H1 (cell line): Measurements from ENCODE around the gene TOR1A. TPM values are rescaled to one million over a fixed set of nuclear protein-coding genes. Genes with fewer than 3 reads are reported as not detected.

Source experiments
- ATF2 ChIP-seq: IDR thresholded peaks from 2 replicates; pipeline ENCODE4 v1.6.1; 2012; ENCODE audit warnings: low read length, inconsistent platforms
- CEBPB ChIP-seq: IDR thresholded peaks from 2 replicates; pipeline ENCODE4 v1.6.1; 2012; ENCODE audit warnings: low read depth, low read length
- E2F6 ChIP-seq: IDR thresholded peaks from 2 replicates; pipeline ENCODE4 v1.6.1; 2012; ENCODE audit warnings: inconsistent platforms
- JUND ChIP-seq: IDR thresholded peaks from 2 replicates; pipeline ENCODE4 v1.6.1; 2011; ENCODE audit warnings: mild to moderate bottlenecking, improper control_type of control experiment, low read length
- NANOG ChIP-seq: IDR thresholded peaks from 2 replicates; pipeline ENCODE4 v1.6.1; 2011; ENCODE audit warnings: low read length, low read depth, mild to moderate bottlenecking, inconsistent platforms; ENCODE audit not compliant: insufficient read depth, poor library complexity, severe bottlenecking
- RNF2 ChIP-seq: fragments of 200-900, 300-1000 bp; sonication (generic); IDR thresholded peaks from 2 replicates; pipeline ENCODE4 v1.7.1; 2016; ENCODE audit warnings: borderline replicate concordance, low read depth, mild to moderate bottlenecking, antibody characterized with exemption, low read length; ENCODE audit not compliant: poor library complexity, severe bottlenecking; ENCODE audit errors: missing control alignments
- SAP30 ChIP-seq: fragments of 300-600 bp; sonication (generic); IDR thresholded peaks from 2 replicates; pipeline ENCODE4 v1.7.1; 2012; ENCODE audit warnings: low read length, moderate library complexity, mild to moderate bottlenecking, inconsistent platforms; ENCODE audit not compliant: insufficient read depth, insufficient replicate concordance
- TAF1 ChIP-seq: IDR thresholded peaks from 2 replicates; pipeline ENCODE4 v1.6.1; 2011; ENCODE audit warnings: mild to moderate bottlenecking, low read depth, low read length
- TAF7 ChIP-seq: optimal IDR thresholded peaks from 2 replicates; pipeline ENCODE3; 2011; ENCODE audit warnings: low read depth, mild to moderate bottlenecking, inconsistent platforms, low read length, moderate library complexity, borderline replicate concordance
- TCF12 ChIP-seq: IDR thresholded peaks from 2 replicates; pipeline ENCODE4 v1.6.1; 2011; ENCODE audit warnings: low read depth, mild to moderate bottlenecking, low read length
- polyA plus RNA-seq, 7 experiments: library from polyadenylated mRNA; depleted of rRNA in 3 of 7; stranded (reverse) in 5 of 7; unstranded in 2 of 7; fragments of >200 nt in 5 of 7; fragments of 200-250 nt in 2 of 7; gene quantifications; 1 replicate in 5 of 7; 2 replicates in 1 of 7; 4 replicates in 1 of 7; pipeline versions ENCODE4 v1.2.1 to v1.2.3, GENCODE V29; 2011 to 2013; ENCODE audit warnings: missing spikeins in 2 of 7, mixed read lengths in 2 of 7
- total RNA-seq: library from RNA; stranded (reverse); fragmentation: NEBNext Ultra II Directional; extraction: Animal tissue kit (Norgen Biotek cat#: 25700); gene quantifications from 2 replicates; pipeline ENCODE4 v1.2.1, GENCODE V29; 2021

TOR1A gene
- total and polyA plus RNA-seq, 2 of the 8 experiments (the other 6 are each of a cell fraction or from before 2014, with no cell fraction given) = 37.6 to 46.7 TPM

- TF ChIP-seq ATF2 = no peak
- TF ChIP-seq E2F6 = no peak
- no peak for TF ChIP-seq TAF7
- TF ChIP-seq TCF12 = no peak
- no peak for TF ChIP-seq JUND
- TF ChIP-seq NANOG = no peak
- no peak for TF ChIP-seq TAF1
- TF ChIP-seq RNF2 = no peak
- TF ChIP-seq SAP30 = no peak
- TF ChIP-seq CEBPB = no peak
Observed at GRCh38 chr9:129865668-129866320, 41.9 kb upstream of the TOR1A start (continued).
